Measurements from ENCODE around the gene THEMIS. TPM values are rescaled to one million over a fixed set of nuclear protein-coding genes. Genes with fewer than 3 reads are reported as not detected.
"Not testable (repeated sequence)": the region's sequence is repeated elsewhere in the genome, so short reads cannot be mapped to it uniquely, and the experiment has no call there.

THEMIS gene
- total RNA-seq, 4 donors from 2014 or later: 0.68 to 1.8 (median 1.4) TPM

DNA sequence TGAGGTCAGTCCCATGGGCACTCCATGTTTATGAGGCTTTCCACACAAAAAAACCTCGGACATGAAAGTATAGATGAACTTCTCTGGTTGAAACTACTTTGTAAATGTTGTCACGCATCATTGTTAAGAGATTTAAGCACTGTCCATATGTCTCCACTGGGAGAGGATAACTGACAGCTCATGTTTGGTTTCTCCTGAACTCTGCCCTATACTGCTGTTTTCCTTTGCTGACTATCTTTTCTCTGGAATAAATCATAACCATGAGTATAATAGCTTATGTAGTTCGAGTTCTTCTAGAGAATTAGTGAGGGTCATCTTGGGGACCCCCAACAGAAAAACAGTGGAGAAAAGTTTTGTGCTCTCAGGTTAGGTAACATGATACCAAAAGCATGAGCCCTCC lies 14.3 kb downstream of the THEMIS start:
- Histone ChIP-seq H3K27me3 (no peaks in the 10 kb centered on the region), H3K36me3 (no peaks in the 10 kb centered on the region), H3K27ac (no peak overlapping the region), H3K9me3 (no peaks in the 10 kb centered on the region), H3K4me3 (replicated peaks in 1 of 3) (no peak overlapping the region), H3K4me1 (no peaks in the 10 kb centered on the region)
- WGBS, 2 donors: 65 to 78% methylated on average over 3 of the region's 3 CpGs
- TF ChIP-seq POLR2A (IDR thresholded peaks at IDR 0.05): no peak
- TF ChIP-seq, protein P1, sequence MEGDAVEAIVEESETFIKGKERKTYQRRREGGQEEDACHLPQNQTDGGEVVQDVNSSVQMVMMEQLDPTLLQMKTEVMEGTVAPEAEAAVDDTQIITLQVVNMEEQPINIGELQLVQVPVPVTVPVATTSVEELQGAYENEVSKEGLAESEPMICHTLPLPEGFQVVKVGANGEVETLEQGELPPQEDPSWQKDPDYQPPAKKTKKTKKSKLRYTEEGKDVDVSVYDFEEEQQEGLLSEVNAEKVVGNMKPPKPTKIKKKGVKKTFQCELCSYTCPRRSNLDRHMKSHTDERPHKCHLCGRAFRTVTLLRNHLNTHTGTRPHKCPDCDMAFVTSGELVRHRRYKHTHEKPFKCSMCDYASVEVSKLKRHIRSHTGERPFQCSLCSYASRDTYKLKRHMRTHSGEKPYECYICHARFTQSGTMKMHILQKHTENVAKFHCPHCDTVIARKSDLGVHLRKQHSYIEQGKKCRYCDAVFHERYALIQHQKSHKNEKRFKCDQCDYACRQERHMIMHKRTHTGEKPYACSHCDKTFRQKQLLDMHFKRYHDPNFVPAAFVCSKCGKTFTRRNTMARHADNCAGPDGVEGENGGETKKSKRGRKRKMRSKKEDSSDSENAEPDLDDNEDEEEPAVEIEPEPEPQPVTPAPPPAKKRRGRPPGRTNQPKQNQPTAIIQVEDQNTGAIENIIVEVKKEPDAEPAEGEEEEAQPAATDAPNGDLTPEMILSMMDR (IDR thresholded peaks at IDR 0.05): no peak
- intact Hi-C loops (cut with DNase I): no loop called here
- no peak for DNase-seq

DNA sequence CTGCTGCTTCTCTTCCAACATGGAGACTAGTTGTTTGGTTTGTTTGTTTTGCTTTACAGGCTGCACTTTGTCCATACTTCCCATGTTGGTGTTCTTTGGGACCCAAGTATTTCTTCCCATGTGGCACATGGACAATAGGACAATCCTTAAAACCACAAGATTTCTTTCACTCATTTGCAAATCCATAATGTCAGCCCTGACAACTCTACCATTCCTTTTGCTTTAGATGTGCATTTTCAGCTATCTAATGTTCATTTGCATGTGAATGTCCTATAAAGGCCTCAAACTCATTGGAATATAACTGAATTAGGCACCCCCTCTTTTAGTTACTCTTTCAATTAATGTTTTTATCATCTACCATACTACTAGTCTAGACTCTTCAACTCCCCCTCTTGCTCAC lies 16.7 kb downstream of the THEMIS start:
- Histone ChIP-seq H3K9me3 (no peaks in the 10 kb centered on the region), H3K36me3 (no peaks in the 10 kb centered on the region), H3K27me3 (no peaks in the 10 kb centered on the region), H3K27ac (no peak overlapping the region), H3K4me3 (replicated peaks in 1 of 3) (no peak overlapping the region), H3K4me1 (no peaks in the 10 kb centered on the region)
- TF ChIP-seq, protein P1 (IDR thresholded peaks at IDR 0.05): no peak
- no peak for TF ChIP-seq POLR2A (IDR thresholded peaks at IDR 0.05)
- no peak for DNase-seq
- intact Hi-C loops (cut with DNase I): no loop called here

DNA sequence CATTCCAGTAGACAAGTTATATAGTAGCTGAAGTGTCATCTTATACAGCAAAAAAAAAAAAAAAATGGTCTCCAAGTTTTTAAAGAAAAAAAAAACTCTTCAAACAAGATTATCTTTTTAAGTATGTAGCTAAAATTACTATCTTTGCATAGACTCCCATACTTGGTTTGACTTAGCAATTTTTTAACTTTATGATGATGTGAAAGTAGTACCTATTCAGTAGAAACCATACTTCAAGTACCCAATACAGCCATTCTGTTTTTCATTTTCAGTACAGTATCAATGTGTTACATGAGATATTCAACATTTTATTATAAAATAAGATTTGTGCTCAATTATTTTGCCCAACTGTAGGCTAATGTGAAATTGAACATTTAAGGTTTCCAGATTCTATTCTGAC lies 18.9 kb downstream of the THEMIS start:
- intact Hi-C loops (cut with DNase I); H3K27ac ChIP-seq; H3K36me3 ChIP-seq; H3K9me3 ChIP-seq; H3K27me3 ChIP-seq; DNase-seq; H3K4me1 ChIP-seq; H3K4me3 ChIP-seq (replicated peaks in 1 of 3): not testable (repeated sequence)

DNA sequence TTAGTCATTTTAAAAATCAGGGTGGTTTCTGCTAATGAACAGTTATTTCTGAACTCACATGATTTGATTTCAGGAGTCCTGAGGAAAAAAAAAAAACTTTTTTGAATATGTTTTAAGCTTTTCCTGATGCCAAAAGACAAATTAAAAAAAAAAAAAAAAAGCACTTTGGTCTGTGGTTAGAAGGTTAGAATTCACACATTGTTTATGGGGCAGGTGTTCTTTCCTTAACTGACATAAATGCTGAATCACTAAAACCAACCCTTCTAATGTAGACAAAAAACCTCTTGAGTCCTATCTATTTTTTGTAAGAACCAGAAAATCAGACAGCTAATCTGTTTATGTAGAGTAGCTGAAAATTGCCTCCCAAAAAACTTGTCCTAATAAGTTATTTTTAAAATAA lies 20.4 kb downstream of the THEMIS start:
- Histone ChIP-seq H3K4me3 (replicated peaks in 1 of 3) (no peak overlapping the region), H3K27ac (no peak overlapping the region), H3K9me3 (no peaks in the 10 kb centered on the region), H3K4me1 (no peaks in the 10 kb centered on the region), H3K27me3 (no peaks in the 10 kb centered on the region), H3K36me3 (no peaks in the 10 kb centered on the region)
- intact Hi-C loops (cut with DNase I): no loop called here
- TF ChIP-seq POLR2A (IDR thresholded peaks at IDR 0.05): no peak
- TF ChIP-seq, protein P1 (IDR thresholded peaks at IDR 0.05): no peak
- DNase-seq: no peak

DNA sequence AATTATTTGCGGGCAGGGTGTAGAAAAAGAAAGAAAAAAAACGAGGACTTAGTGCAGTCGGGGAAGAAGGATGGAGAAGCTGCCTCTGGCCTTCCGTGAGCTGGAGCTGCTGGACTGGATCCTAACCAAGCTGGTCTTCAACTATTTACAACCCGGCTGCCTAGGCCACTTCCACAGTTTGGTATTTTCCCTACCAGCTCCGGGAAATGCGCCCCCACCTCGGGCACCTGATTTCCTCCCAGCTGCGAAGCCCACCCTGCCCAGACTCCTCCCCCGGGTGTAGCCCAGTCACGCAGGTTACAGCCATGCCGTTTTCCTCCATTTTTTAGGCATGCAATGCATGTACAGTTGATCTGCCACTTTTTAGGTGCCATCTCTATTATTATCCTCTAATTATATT lies 21.2 kb downstream of the THEMIS start:
- DNase-seq: peak; percentile 2 to 8
- no peaks in the 10 kb centered on the region for H3K9me3 ChIP-seq
- no peaks in the 10 kb centered on the region for H3K36me3 ChIP-seq
- no peak overlapping the region for H3K4me3 ChIP-seq (replicated peaks in 1 of 3)
- intact Hi-C loops (cut with DNase I): no loop called here
- H3K27me3 ChIP-seq: no peaks in the 10 kb centered on the region
- H3K4me1 ChIP-seq: no peaks in the 10 kb centered on the region
- TF ChIP-seq, protein P1 (IDR thresholded peaks at IDR 0.05): no peak
- TF ChIP-seq POLR2A (IDR thresholded peaks at IDR 0.05): no peak
- WGBS, 2 donors: 24 to 32% methylated on average over 12 of the region's 12 CpGs
- no peak overlapping the region for H3K27ac ChIP-seq

DNA sequence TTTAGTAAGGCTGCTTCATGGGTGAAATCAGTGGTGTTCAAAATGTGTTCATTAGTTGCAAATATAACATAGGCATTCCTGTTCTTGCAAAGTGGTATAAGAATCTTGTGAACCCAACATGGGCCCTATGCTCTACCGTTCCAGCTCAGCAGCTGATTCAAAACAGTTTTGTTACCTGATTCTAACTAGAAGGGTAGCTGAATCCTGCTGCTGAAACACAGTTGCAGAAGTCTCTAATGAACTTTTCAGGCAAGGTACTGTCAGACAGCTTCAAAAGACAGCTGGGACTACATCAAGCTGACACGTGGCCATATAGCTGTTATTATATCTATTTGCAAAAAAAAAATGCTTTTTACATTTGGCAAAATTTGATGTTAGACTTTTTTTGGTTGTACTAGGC lies 22.7 kb downstream of the THEMIS start:
- Histone ChIP-seq H3K4me1 (no peaks in the 10 kb centered on the region), H3K27ac (no peak overlapping the region)

More for the DNA sequence above, 22.7 kb downstream of the THEMIS start:
- H3K9me3 ChIP-seq: no peaks in the 10 kb centered on the region
- 64 to 68% methylated on average over 2 of the region's 2 CpGs for WGBS, 2 donors
- no peak overlapping the region for H3K4me3 ChIP-seq (replicated peaks in 1 of 3)
- H3K36me3 ChIP-seq: no peaks in the 10 kb centered on the region
- TF ChIP-seq POLR2A (IDR thresholded peaks at IDR 0.05): no peak
- TF ChIP-seq, protein P1 (IDR thresholded peaks at IDR 0.05): no peak
- intact Hi-C loops (cut with DNase I): no loop called here
- no peak for DNase-seq
- no peaks in the 10 kb centered on the region for H3K27me3 ChIP-seq
